CD14-positive monocyte (primary cell): ENCODE data around the gene TWNK. TPM values are rescaled to one million over a fixed set of nuclear protein-coding genes. Genes with fewer than 3 reads are reported as not detected.

Experiments
- DNase-seq, 3 donors: peaks; one replicate each; pipeline ENCODE4 v3.0.0-alpha.2; 2011 to 2022
- H2AFZ ChIP-seq: 2 replicates; pipeline ENCODE4 v1.6.0; 2012; ENCODE audit warnings: mild to moderate bottlenecking, low read depth, low read length, inconsistent platforms; ENCODE audit not compliant: insufficient read depth, poor library complexity, severe bottlenecking
- H3K27ac ChIP-seq, 2 donors: 1 replicate in 1 of 2; 2 replicates in 1 of 2; pipeline ENCODE4 v1.5.1; 2012 to 2013; ENCODE audit warnings: low read length in 2 of 2, control low read depth in 1 of 2, inconsistent platforms in 1 of 2, low read depth in 1 of 2, mild to moderate bottlenecking in 1 of 2
- H3K27me3 ChIP-seq, 2 donors: one replicate each; pipeline versions ENCODE4 v1.6.0 to v1.6.1; 2011 to 2013; ENCODE audit warnings: low read length in 2 of 2; ENCODE audit not compliant: control insufficient read depth in 2 of 2, insufficient read depth in 2 of 2
- H3K36me3 ChIP-seq, 2 donors: replicated peaks in 1 of 2; 1 replicate in 1 of 2; 2 replicates in 1 of 2; pipeline versions ENCODE4 v1.5.1 to v1.6.1; 2012 to 2013; ENCODE audit warnings: low read length in 2 of 2, control low read depth in 1 of 2, inconsistent platforms in 1 of 2, mild to moderate bottlenecking in 1 of 2; ENCODE audit not compliant: insufficient read depth in 2 of 2, control insufficient read depth in 1 of 2
- H3K4me1 ChIP-seq, 2 donors: 1 replicate in 1 of 2; 2 replicates in 1 of 2; pipeline versions ENCODE4 v1.5.1 to v1.6.1; 2012 to 2013; ENCODE audit warnings: low read length in 2 of 2, control low read depth in 1 of 2, inconsistent platforms in 1 of 2, mild to moderate bottlenecking in 1 of 2, moderate library complexity in 1 of 2; ENCODE audit not compliant: insufficient read depth in 2 of 2, control insufficient read depth in 1 of 2
- H3K4me2 ChIP-seq: replicated peaks from 2 replicates; pipeline ENCODE3; 2012; ENCODE audit warnings: low read length, moderate library complexity, mild to moderate bottlenecking; ENCODE audit not compliant: poor library complexity, severe bottlenecking; ENCODE audit errors: extremely low read depth
- H3K4me3 ChIP-seq, 3 experiments: fragments of 200-600 bp in 1 of 3; sonication (generic) in 1 of 3; replicated peaks in 1 of 3; 1 replicate in 2 of 3; 2 replicates in 1 of 3; pipeline ENCODE4 v1.5.1; 2011 to 2013; ENCODE audit warnings: low read length in 3 of 3, mild to moderate bottlenecking in 3 of 3, control low read depth in 2 of 3, low read depth in 2 of 3, inconsistent platforms in 1 of 3, moderate library complexity in 1 of 3
- H3K79me2 ChIP-seq: 2 replicates; pipeline ENCODE4 v1.6.0; 2012; ENCODE audit warnings: mild to moderate bottlenecking, control low read depth, inconsistent platforms, low read length, moderate library complexity; ENCODE audit not compliant: insufficient read depth
- H3K9ac ChIP-seq: 2 replicates; pipeline ENCODE4 v1.6.0; 2017; ENCODE audit warnings: low read length, mild to moderate bottlenecking; ENCODE audit not compliant: insufficient read depth, poor library complexity, severe bottlenecking
- H3K9me3 ChIP-seq, 2 donors: replicated peaks in 1 of 2; 1 replicate in 1 of 2; 2 replicates in 1 of 2; pipeline versions ENCODE4 v1.5.1 to v1.6.1; 2012 to 2013; ENCODE audit warnings: low read length in 2 of 2, control low read depth in 1 of 2; ENCODE audit not compliant: control insufficient read depth in 1 of 2, insufficient read depth in 1 of 2
- H4K20me1 ChIP-seq: 2 replicates; pipeline ENCODE4 v1.6.0; 2012; ENCODE audit warnings: mild to moderate bottlenecking, low read length, control low read depth, moderate library complexity; ENCODE audit not compliant: insufficient read depth
- H3K27ac Mint-ChIP-seq, 7 donors: one replicate each; pipeline ENCODE4 v1.8.0; 2020; ENCODE audit warnings: mild to moderate bottlenecking in 7 of 7, mixed read lengths in 7 of 7, moderate library complexity in 6 of 7, inconsistent platforms in 2 of 7
- H3K27me3 Mint-ChIP-seq, 3 donors: one replicate each; pipeline ENCODE4 v1.8.0; 2021 to 2022; ENCODE audit warnings: low read depth in 3 of 3, mild to moderate bottlenecking in 3 of 3, mixed read lengths in 3 of 3, moderate library complexity in 3 of 3, inconsistent platforms in 1 of 3
- H3K36me3 Mint-ChIP-seq, 2 donors: one replicate each; pipeline ENCODE4 v1.8.0; 2020; ENCODE audit warnings: mixed read lengths in 2 of 2, inconsistent platforms in 1 of 2, mild to moderate bottlenecking in 1 of 2
- H3K4me1 Mint-ChIP-seq: one replicate; pipeline ENCODE4 v1.8.0; 2020; ENCODE audit warnings: mild to moderate bottlenecking, mixed read lengths
- H3K4me3 Mint-ChIP-seq, 2 donors: one replicate each; pipeline ENCODE4 v1.8.0; 2020; ENCODE audit warnings: mild to moderate bottlenecking in 2 of 2, mixed read lengths in 2 of 2, moderate library complexity in 1 of 2
- H3K9me3 Mint-ChIP-seq, 7 donors: one replicate each; pipeline ENCODE4 v1.8.0; 2020 to 2022; ENCODE audit warnings: mixed read lengths in 7 of 7, mild to moderate bottlenecking in 6 of 7, moderate library complexity in 6 of 7, inconsistent platforms in 2 of 7
- CTCF ChIP-seq: fragments of 200-600 bp; IDR thresholded peaks from one replicate; pipeline ENCODE4 v1.8.0; 2022; ENCODE audit warnings: antibody characterized with exemption, mild to moderate bottlenecking
- WGBS: methylation state at CpG from one replicate; pipeline ENCODE4 v1.1.5; 2013; ENCODE audit warnings: missing lambda C conversion rate; ENCODE audit not compliant: insufficient coverage; 5-methylcytosine and 5-hydroxymethylcytosine counted together
- intact Hi-C, 2 donors: fragments of 100-400 bp; cut with micrococcal nuclease; formaldehyde crosslinking; loops; one replicate each; pipeline versions ENCODE4 v1.15.0 to v1.15.1; 2023
- polyA plus RNA-seq, 3 donors: library from polyadenylated mRNA; depleted of rRNA in 1 of 3; unstranded in 2 of 3; stranded (reverse) in 1 of 3; fragments of 300-500 nt in 2 of 3; fragments of >200 nt in 1 of 3; fragmentation: Illumina TruSeq in 2 of 3; gene quantifications; 1 replicate in 2 of 3; 2 replicates in 1 of 3; pipeline ENCODE4 v1.2.3, GENCODE V29; 2012 to 2021

TWNK gene
- polyA plus RNA-seq, 3 donors: 0.31 to 1.2 (median 0.69) TPM

GRCh38 chr10:101000915-101001658 lies 13.7 kb downstream of the TWNK start:
- Mint-ChIP-seq H3K4me3 (peak overlapping the region; percentile 93 to 94), H3K27me3 (peaks cover 0 to 7% (median 4%) of the 10 kb centered on the region in 3 donors), H3K27ac (peak overlapping the region in 2 of 7 donors; percentile 58 to 77), H3K9me3 (no peaks in the 10 kb centered on the region), H3K4me1 (peaks cover 37% of the 10 kb centered on the region), H3K36me3 (peaks cover 9 to 10% of the 10 kb centered on the region in 2 donors)
- Histone ChIP-seq H3K27ac (no peak overlapping the region), H3K4me2 (peak overlapping the region; percentile 85), H3K4me1 (peaks cover 35 to 51% of the 10 kb centered on the region in 2 donors), H3K79me2 (peaks cover 5% of the 10 kb centered on the region), H4K20me1 (no peaks in the 10 kb centered on the region), H2AFZ (peak overlapping the region; percentile 88), H3K27me3 (no peaks in the 10 kb centered on the region), H3K9me3 (no peaks in the 10 kb centered on the region), H3K9ac (peak overlapping the region; percentile 70), H3K4me3 (peak overlapping the region in 1 of 3 experiments; percentile 92), H3K36me3 (peaks cover 3 to 6% of the 10 kb centered on the region in 2 donors)
- no peak for DNase-seq
- TF ChIP-seq CTCF: no peak
- 14% methylated on average over 5 of the region's 12 CpGs for WGBS
- intact Hi-C loops: no loop called here

GRCh38 chr10:101001659-101002035 lies 14.3 kb downstream of the TWNK start:
- peaks cover 3 to 11% of the 10 kb centered on the region in 2 donors for H3K36me3 ChIP-seq
- peak overlapping the region in 1 of 7 donors; percentile 54 for H3K27ac Mint-ChIP-seq
- H3K79me2 ChIP-seq: peaks cover 5% of the 10 kb centered on the region
- peaks cover 31% of the 10 kb centered on the region for H3K4me1 Mint-ChIP-seq
- DNase-seq: no peak
- H3K27me3 Mint-ChIP-seq: peaks cover 0 to 7% (median 4%) of the 10 kb centered on the region in 3 donors
- intact Hi-C loops: no loop called here
- H3K27me3 ChIP-seq: no peaks in the 10 kb centered on the region
- H3K9me3 ChIP-seq: no peaks in the 10 kb centered on the region
- no peak overlapping the region for H3K27ac ChIP-seq
- peaks cover 29 to 45% of the 10 kb centered on the region in 2 donors for H3K4me1 ChIP-seq
- H3K9me3 Mint-ChIP-seq: no peaks in the 10 kb centered on the region
- 57% methylated on average over 5 of the region's 5 CpGs for WGBS
- H4K20me1 ChIP-seq: no peaks in the 10 kb centered on the region
- no peak overlapping the region for H2AFZ ChIP-seq
- TF ChIP-seq CTCF: no peak
- no peak overlapping the region for H3K4me3 ChIP-seq
- no peak overlapping the region for H3K4me3 Mint-ChIP-seq
- no peak overlapping the region for H3K9ac ChIP-seq
- H3K36me3 Mint-ChIP-seq: peaks cover 11 to 14% of the 10 kb centered on the region in 2 donors
- no peak overlapping the region for H3K4me2 ChIP-seq
